Adrenal gland (tissue), 12 donors: ENCODE data around the gene UBA5. TPM values are rescaled to one million over a fixed set of nuclear protein-coding genes. Genes with fewer than 3 reads are reported as not detected.
A peak's percentile ranks its signal among the peaks of the same experiment; 100 is the strongest.

Experiments
- DNase-seq, 7 donors: peaks; one replicate each; pipeline ENCODE4 v3.0.0-alpha.2; 2019 to 2020
- H3K27ac ChIP-seq, 5 donors: fragments of 200-600 bp; sonication (generic) in 4 of 5; 1 replicate in 3 of 5; 2 replicates in 2 of 5; pipeline versions ENCODE4 v1.5.1 to v1.8.0; 2016 to 2020; ENCODE audit warnings: mild to moderate bottlenecking in 1 of 5
- H3K27me3 ChIP-seq: fragments of 200-600 bp; 2 replicates; pipeline ENCODE4 v1.8.0; 2021
- H3K36me3 ChIP-seq, 2 donors: fragments of 200-600 bp; replicated peaks in 1 of 2; 1 replicate in 1 of 2; 2 replicates in 1 of 2; pipeline versions ENCODE4 v1.5.1 to v1.8.0; 2018 to 2022
- H3K4me1 ChIP-seq, 2 donors: fragments of 200-600 bp; replicated peaks in 1 of 2; 1 replicate in 1 of 2; 2 replicates in 1 of 2; pipeline versions ENCODE4 v1.5.1 to v1.8.0; 2018 to 2021
- H3K4me3 ChIP-seq, 4 donors: fragments of 200-600 bp; sonication (generic) in 3 of 4; one replicate each; pipeline ENCODE4 v1.5.1; 2016 to 2018
- H3K9me3 ChIP-seq, 3 donors: fragments of 200-600 bp; sonication (generic) in 1 of 3; replicated peaks in 1 of 3; 1 replicate in 2 of 3; 2 replicates in 1 of 3; pipeline versions ENCODE4 v1.5.1 to v1.8.0; 2016 to 2021
- POLR2A ChIP-seq, 2 donors: fragments of 450-650 bp; IDR thresholded peaks; one replicate each; pipeline ENCODE4 v1.6.1; 2017; ENCODE audit warnings: antibody characterized with exemption in 2 of 2, mild to moderate bottlenecking in 2 of 2, moderate library complexity in 1 of 2
- WGBS, 4 donors: extraction: QIAGEN DNeasy Blood & Tissue Kit in 2 of 4; methylation state at CpG; one replicate each; pipeline versions ENCODE4 v1.1.5 to v1.1.7; 2013 to 2017; 5-methylcytosine and 5-hydroxymethylcytosine counted together
- intact Hi-C, 2 donors: fragments of 100-400 bp; cut with DNase I; formaldehyde crosslinking; loops; one replicate each; pipeline versions ENCODE4 v1.14.1 to v1.15.0; 2022 to 2023
- polyA plus RNA-seq, 3 donors: library from polyadenylated mRNA; stranded (reverse); fragments of 200-250 nt in 2 of 3; fragments of 350-450 nt in 1 of 3; fragmentation: Illumina TruSeq in 1 of 3; extraction: RNeasy Lipid Tissue Mini Kit (QIAGEN cat#74804) in 1 of 3; gene quantifications; one replicate each; pipeline ENCODE4 v1.2.3, GENCODE V29; 2013 to 2014
- total RNA-seq, 9 donors: library from RNA; depleted of rRNA in 4 of 9; stranded (reverse); fragments of >200 nt in 4 of 9; fragments of 120-200 nt in 1 of 9; fragmentation: NEBNext Ultra II Directional in 1 of 9; extraction: Animal tissue kit (Norgen Biotek cat#: 25700) in 1 of 9; gene quantifications; one replicate each; pipeline versions ENCODE4 v1.1.0 to v1.2.4, GENCODE V29; 2013 to 2023
- TF ChIP-seq, protein P1 (sequence below), 6 experiments: fragments of 450-650 bp in 4 of 6; fragments of 200-600 bp in 2 of 6; sonication (generic) in 1 of 6; IDR thresholded peaks; 1 replicate in 5 of 6; 2 replicates in 1 of 6; pipeline versions ENCODE4 v1.5.1 to v1.8.0; 2016 to 2021; ENCODE audit warnings: antibody characterized with exemption in 6 of 6, mild to moderate bottlenecking in 2 of 6, moderate library complexity in 1 of 6
- donor health status: healthy with polysubstance abuse.
- donor health status: Bipolar disorder and iron deficiency.
- donor health status: DM: yes; HTN: yes; CAD: no.
- donor health status: DM: no; HTN: no; CAD: no.
- donor health status: DM: no; HTN: no; CAD: no.
- donor health status: DM: yes; HTN: yes; CAD: no.

UBA5 gene
- total and polyA plus RNA-seq, 12 donors, result 35.6 to 134 (median 64.1) TPM

- Histone ChIP-seq H3K27ac (no peak overlapping the region), H3K4me1 (peaks cover 0 to 25% of the 10 kb centered on the region in 2 donors), H3K9me3 (no peaks in the 10 kb centered on the region), H3K27me3 (no peaks in the 10 kb centered on the region), H3K4me3 (no peak overlapping the region), H3K36me3 (no peaks in the 10 kb centered on the region)
- TF ChIP-seq, protein P1, sequence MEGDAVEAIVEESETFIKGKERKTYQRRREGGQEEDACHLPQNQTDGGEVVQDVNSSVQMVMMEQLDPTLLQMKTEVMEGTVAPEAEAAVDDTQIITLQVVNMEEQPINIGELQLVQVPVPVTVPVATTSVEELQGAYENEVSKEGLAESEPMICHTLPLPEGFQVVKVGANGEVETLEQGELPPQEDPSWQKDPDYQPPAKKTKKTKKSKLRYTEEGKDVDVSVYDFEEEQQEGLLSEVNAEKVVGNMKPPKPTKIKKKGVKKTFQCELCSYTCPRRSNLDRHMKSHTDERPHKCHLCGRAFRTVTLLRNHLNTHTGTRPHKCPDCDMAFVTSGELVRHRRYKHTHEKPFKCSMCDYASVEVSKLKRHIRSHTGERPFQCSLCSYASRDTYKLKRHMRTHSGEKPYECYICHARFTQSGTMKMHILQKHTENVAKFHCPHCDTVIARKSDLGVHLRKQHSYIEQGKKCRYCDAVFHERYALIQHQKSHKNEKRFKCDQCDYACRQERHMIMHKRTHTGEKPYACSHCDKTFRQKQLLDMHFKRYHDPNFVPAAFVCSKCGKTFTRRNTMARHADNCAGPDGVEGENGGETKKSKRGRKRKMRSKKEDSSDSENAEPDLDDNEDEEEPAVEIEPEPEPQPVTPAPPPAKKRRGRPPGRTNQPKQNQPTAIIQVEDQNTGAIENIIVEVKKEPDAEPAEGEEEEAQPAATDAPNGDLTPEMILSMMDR (IDR thresholded peaks at IDR 0.05), result no peak
- no peak for TF ChIP-seq POLR2A (IDR thresholded peaks at IDR 0.05)
- intact Hi-C loops, result no loop called here
- DNase-seq, result no peak
- WGBS, 4 donors, result 73 to 87% (median 77%) methylated on average over 2 of the region's 2 CpGs
Observed at GRCh38 chr3:132655471-132655870, 4.7 kb upstream of the UBA5 start.

- Histone ChIP-seq H3K27ac (no peak overlapping the region), H3K36me3 (no peaks in the 10 kb centered on the region), H3K9me3 (no peaks in the 10 kb centered on the region), H3K4me1 (peaks cover 17 to 45% of the 10 kb centered on the region in 2 donors), H3K27me3 (no peaks in the 10 kb centered on the region), H3K4me3 (peak overlapping the region in 1 of 4 donors; percentile 67)
- DNase-seq, result no peak
- TF ChIP-seq, protein P1 (IDR thresholded peaks at IDR 0.05), result no peak
- TF ChIP-seq POLR2A (IDR thresholded peaks at IDR 0.05), result no peak
- WGBS, 4 donors, result 82 to 86% (median 85%) methylated on average over 7 to 8 of the region's 8 CpGs
- intact Hi-C loops, result no loop called here
Observed at GRCh38 chr3:132657869-132658747, 2.0 kb upstream of the UBA5 start.

GRCh38 chr3:132659000-132659364 is 1.1 kb upstream of the UBA5 start:
- peak overlapping the region in 3 of 4 donors; percentile 67 to 92 (median 84) for H3K4me3 ChIP-seq
- intact Hi-C loops, result no loop called here
- no peaks in the 10 kb centered on the region for H3K36me3 ChIP-seq
- peak overlapping the region; percentile 91 to 95 (median 94) for H3K27ac ChIP-seq
- no peak for TF ChIP-seq POLR2A (IDR thresholded peaks at IDR 0.05)
- peaks cover 17 to 48% of the 10 kb centered on the region in 2 donors for H3K4me1 ChIP-seq
- H3K9me3 ChIP-seq, result no peaks in the 10 kb centered on the region
- peak in 2 of 7 donors; percentile 16 to 19 for DNase-seq
- no peaks in the 10 kb centered on the region for H3K27me3 ChIP-seq
- WGBS, 4 donors, result 3 to 13% (median 5%) methylated on average over 7 of the region's 7 CpGs

DNA sequence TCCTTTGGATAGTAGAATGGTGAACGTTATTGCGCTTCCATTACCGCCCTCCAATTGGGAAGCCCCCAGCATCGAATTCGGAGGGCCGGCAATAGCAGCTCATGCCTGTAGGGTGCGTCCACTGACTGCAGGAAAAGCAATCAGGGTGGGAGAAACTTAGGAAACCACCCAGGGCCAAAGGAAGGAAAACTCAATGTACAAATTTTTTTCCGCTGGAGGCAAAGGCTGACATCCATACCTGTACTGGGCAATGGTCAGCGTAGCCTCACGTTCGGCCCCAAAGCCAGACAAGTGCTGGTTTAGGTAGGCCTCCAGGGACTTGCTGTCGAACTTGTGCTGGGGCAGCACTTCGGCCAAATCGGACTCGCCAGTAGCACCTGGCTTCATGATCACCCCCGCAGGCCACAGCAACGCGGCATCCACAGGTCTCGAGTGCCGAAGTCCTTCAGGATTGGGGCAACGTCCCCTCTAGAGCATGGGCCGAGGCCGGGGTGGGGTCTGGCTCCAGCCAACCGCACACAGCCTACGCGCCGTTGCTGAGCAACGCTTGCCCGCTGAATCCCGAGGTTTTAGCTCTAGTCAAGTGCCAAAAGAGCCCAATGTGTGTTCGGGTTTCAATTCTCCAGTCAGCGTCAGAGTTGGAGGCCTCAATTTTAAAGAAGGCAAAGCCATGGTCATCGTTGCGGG is 621 bp upstream of the UBA5 start, which contains the start of gene ACAD11:
ACAD11 (minus strand) TSS at position 445 of the 687 bp plus-strand sequence; CDS start at position 387, 58 bp downstream.
- TF ChIP-seq, protein P1 (IDR thresholded peaks at IDR 0.05), result peak; percentile 38 to 80 (median 65)
- TF ChIP-seq POLR2A (IDR thresholded peaks at IDR 0.05), result peak in 1 of 2 donors; percentile 60
- no peaks in the 10 kb centered on the region for H3K27me3 ChIP-seq
- H3K27ac ChIP-seq, result peak within 1 kb of the TSS; percentile 91 to 95 (median 94)
- peak; percentile 76 to 89 (median 85) for DNase-seq
- intact Hi-C loops, result no loop called here
- H3K9me3 ChIP-seq, result no peaks in the 10 kb centered on the region
- peak within 1 kb of the TSS; percentile 67 to 97 (median 88) for H3K4me3 ChIP-seq
- H3K36me3 ChIP-seq, result no peaks in the 10 kb centered on the region
- H3K4me1 ChIP-seq, result peaks cover 17 to 48% of the 10 kb centered on the region in 2 donors
- WGBS, 4 donors, result 0 to 1% (median 1%) methylated on average over 18 to 34 of the region's 34 CpGs
